Measurements from ENCODE around the gene CD6. TPM values are rescaled to one million over a fixed set of nuclear protein-coding genes. Genes with fewer than 3 reads are reported as not detected.

CD6 gene
- total RNA-seq, 1 donor from 2014 or later, result 0.62 TPM

- DNase-seq (ENCODE audit: low spot score, unreplicated experiment), result no peak
- no peaks in the 10 kb centered on the region for H3K9me3 Mint-ChIP-seq (ENCODE audit: low read depth)
- H3K27ac Mint-ChIP-seq, result peak overlapping the region; percentile 79
- peaks cover 16% of the 10 kb centered on the region for H3K4me1 Mint-ChIP-seq (ENCODE audit: low read depth)
- no peaks in the 10 kb centered on the region for H3K36me3 Mint-ChIP-seq (ENCODE audit: insufficient read depth)
- TF ChIP-seq CTCF (IDR thresholded peaks at IDR 0.05; ENCODE audit: unreplicated experiment), result no peak
- peaks cover 43% of the 10 kb centered on the region for H3K27me3 Mint-ChIP-seq
- H3K4me3 Mint-ChIP-seq (ENCODE audit: low read depth), result peak overlapping the region; percentile 9
Observed at GRCh38 chr11:61021661-61022212, 50.3 kb downstream of the CD6 start.

GRCh38 chr11:61022311-61023085, 51.0 kb downstream of the CD6 start:
- TF ChIP-seq CTCF (IDR thresholded peaks at IDR 0.05; ENCODE audit: unreplicated experiment), result no peak
- H3K9me3 Mint-ChIP-seq (ENCODE audit: low read depth), result no peaks in the 10 kb centered on the region
- H3K36me3 Mint-ChIP-seq (ENCODE audit: insufficient read depth), result no peaks in the 10 kb centered on the region
- no peak for DNase-seq (ENCODE audit: low spot score, unreplicated experiment)
- no peak overlapping the region for H3K27ac Mint-ChIP-seq
- H3K4me3 Mint-ChIP-seq (ENCODE audit: low read depth), result no peak overlapping the region
- peaks cover 16% of the 10 kb centered on the region for H3K4me1 Mint-ChIP-seq (ENCODE audit: low read depth)
- H3K27me3 Mint-ChIP-seq, result peaks cover 47% of the 10 kb centered on the region

GRCh38 chr11:61023086-61023965, 51.8 kb downstream of the CD6 start:
- DNase-seq (ENCODE audit: low spot score, unreplicated experiment), result no peak
- no peak overlapping the region for H3K4me3 Mint-ChIP-seq (ENCODE audit: low read depth)
- no peak overlapping the region for H3K27ac Mint-ChIP-seq
- H3K36me3 Mint-ChIP-seq (ENCODE audit: insufficient read depth), result no peaks in the 10 kb centered on the region
- H3K9me3 Mint-ChIP-seq (ENCODE audit: low read depth), result no peaks in the 10 kb centered on the region
- peaks cover 16% of the 10 kb centered on the region for H3K4me1 Mint-ChIP-seq (ENCODE audit: low read depth)
- TF ChIP-seq CTCF (IDR thresholded peaks at IDR 0.05; ENCODE audit: unreplicated experiment), result no peak
- H3K27me3 Mint-ChIP-seq, result peaks cover 50% of the 10 kb centered on the region

- H3K36me3 Mint-ChIP-seq (ENCODE audit: insufficient read depth), result no peaks in the 10 kb centered on the region
- no peak for TF ChIP-seq CTCF (IDR thresholded peaks at IDR 0.05; ENCODE audit: unreplicated experiment)
- H3K9me3 Mint-ChIP-seq (ENCODE audit: low read depth), result no peaks in the 10 kb centered on the region
- H3K27me3 Mint-ChIP-seq, result peaks cover 49% of the 10 kb centered on the region
- peaks cover 16% of the 10 kb centered on the region for H3K4me1 Mint-ChIP-seq (ENCODE audit: low read depth)
- H3K4me3 Mint-ChIP-seq (ENCODE audit: low read depth), result no peak overlapping the region
- no peak overlapping the region for H3K27ac Mint-ChIP-seq
- DNase-seq (ENCODE audit: low spot score, unreplicated experiment), result no peak
Observed at GRCh38 chr11:61023966-61024295, 52.5 kb downstream of the CD6 start.

Measured in progenitor cell of endocrine pancreas (in vitro differentiated cells).